Keratinocyte (primary cell): ENCODE results near the gene EZH2. TPM values are rescaled to one million over a fixed set of nuclear protein-coding genes. Genes with fewer than 3 reads are reported as not detected.

Experiments used
- DNase-seq: peaks from one replicate; pipeline ENCODE4 v3.0.0-alpha.2; 2011; ENCODE audit warnings: low read depth, missing footprints, low spot score
- FAIRE-seq: peaks from 2 replicates; lab custom pipeline; 2011; peaks lifted over from hg19 to GRCh38; lab: Jason Lieb, UNC
- H2AFZ ChIP-seq: 2 replicates; pipeline ENCODE4 v1.6.0; 2012; ENCODE audit warnings: low read length, control low read depth, inconsistent platforms; ENCODE audit not compliant: control insufficient read depth
- H3K27ac ChIP-seq: 2 replicates; pipeline ENCODE4 v1.5.1; 2011; ENCODE audit warnings: low read length; ENCODE audit not compliant: control insufficient read depth, insufficient read depth
- H3K27me3 ChIP-seq: 3 replicates; pipeline ENCODE4 v1.6.0; 2011; ENCODE audit warnings: low read length; ENCODE audit not compliant: control insufficient read depth, insufficient read depth; ENCODE audit errors: extremely low read depth
- H3K36me3 ChIP-seq, 2 experiments: 2 replicates in 1 of 2; 3 replicates in 1 of 2; pipeline ENCODE4 v1.5.1; 2011; ENCODE audit warnings: low read length in 2 of 2, mild to moderate bottlenecking in 1 of 2; ENCODE audit not compliant: control insufficient read depth in 2 of 2, insufficient read depth in 2 of 2; ENCODE audit errors: extremely low read depth in 1 of 2
- H3K4me1 ChIP-seq: 3 replicates; pipeline ENCODE4 v1.5.1; 2011; ENCODE audit warnings: low read length; ENCODE audit not compliant: control insufficient read depth, insufficient read depth; ENCODE audit errors: extremely low read depth
- H3K4me2 ChIP-seq: 3 replicates; pipeline ENCODE4 v1.6.0; 2011; ENCODE audit warnings: low read depth, low read length; ENCODE audit not compliant: control insufficient read depth, insufficient read depth; ENCODE audit errors: extremely low read depth
- H3K4me3 ChIP-seq, 3 experiments: fragments of 200-600 bp in 1 of 3; sonication (generic) in 1 of 3; 2 replicates in 2 of 3; 3 replicates in 1 of 3; pipeline ENCODE4 v1.5.1; 2011 to 2016; ENCODE audit warnings: low read length in 3 of 3, mild to moderate bottlenecking in 3 of 3, control low read depth in 2 of 3, inconsistent platforms in 1 of 3, low read depth in 1 of 3, mixed read lengths in 1 of 3, mixed run types in 1 of 3, moderate library complexity in 1 of 3; ENCODE audit not compliant: control insufficient read depth in 2 of 3, insufficient read depth in 2 of 3; ENCODE audit errors: extremely low read depth in 1 of 3
- H3K79me2 ChIP-seq: 2 replicates; pipeline ENCODE4 v1.6.0; 2012; ENCODE audit warnings: low read length; ENCODE audit not compliant: control insufficient read depth, insufficient read depth
- H3K9ac ChIP-seq: 3 replicates; pipeline ENCODE4 v1.6.0; 2011; ENCODE audit warnings: low read length; ENCODE audit not compliant: control insufficient read depth, insufficient read depth; ENCODE audit errors: extremely low read depth
- H3K9me1 ChIP-seq: 3 replicates; pipeline ENCODE4 v1.6.0; 2011; ENCODE audit warnings: low read length; ENCODE audit not compliant: control insufficient read depth, insufficient read depth; ENCODE audit errors: extremely low read depth
- H3K9me3 ChIP-seq: 2 replicates; pipeline ENCODE4 v1.5.1; 2012; ENCODE audit warnings: low read depth, low read length; ENCODE audit not compliant: control insufficient read depth
- H4K20me1 ChIP-seq: 3 replicates; pipeline ENCODE4 v1.6.0; 2011; ENCODE audit warnings: low read length; ENCODE audit not compliant: control insufficient read depth, insufficient read depth; ENCODE audit errors: extremely low read depth
- EZH2 ChIP-seq: IDR thresholded peaks from one replicate; pipeline ENCODE4 v1.6.1; 2012; ENCODE audit warnings: inconsistent platforms, mild to moderate bottlenecking, low read length, moderate library complexity
- dilution Hi-C: fragments of 300-500 bp; cut with MboI; formaldehyde crosslinking; loops from one replicate; pipeline ENCODE4 v1.7.0; 2020; ENCODE audit warnings: low sequenced_read_pairs; ENCODE audit not compliant: extremely low pct_ligation_motif_present
- polyA plus RNA-seq, 5 experiments: library from polyadenylated mRNA; depleted of rRNA in 3 of 5; stranded (reverse) in 3 of 5; stranded (forward) in 1 of 5; unstranded in 1 of 5; fragments of >200 nt; gene quantifications; 1 replicate in 1 of 5; 2 replicates in 3 of 5; 3 replicates in 1 of 5; pipeline versions ENCODE4 v1.2.1 to v1.2.3, GENCODE V29; 2011 to 2012; ENCODE audit warnings: missing spikeins in 2 of 5, low read depth in 1 of 5, low replicate concordance in 1 of 5
- TF ChIP-seq, protein P1 (sequence below), 3 experiments: IDR thresholded peaks in 1 of 3; conservative IDR thresholded peaks in 1 of 3; optimal IDR thresholded peaks in 1 of 3; 2 replicates in 2 of 3; 3 replicates in 1 of 3; pipeline versions ENCODE3 to v1.5.1; 2011; ENCODE audit warnings: low read length in 3 of 3, mild to moderate bottlenecking in 3 of 3, moderate library complexity in 2 of 3, control low read depth in 1 of 3, inconsistent platforms in 1 of 3; ENCODE audit not compliant: insufficient read depth in 2 of 3; ENCODE audit errors: extremely low read depth in 1 of 3

EZH2 gene
- polyA plus RNA-seq, 1 donor (not counting 4 experiments of a cell fraction or from before 2014, with no cell fraction given): 16.0 TPM

GRCh38 chr7:148882192-148882591, 1.9 kb downstream of the EZH2 start:
- FAIRE-seq (no peak), DNase-seq (no peak)
- Histone ChIP-seq H3K36me3 (no peaks in the 10 kb centered on the region), H3K9me1 (no peaks in the 10 kb centered on the region), H3K4me3 (peak overlapping the region in 1 of 3 experiments; percentile 96), H3K79me2 (peaks cover 59% of the 10 kb centered on the region), H2AFZ (no peak overlapping the region), H3K9me3 (no peaks in the 10 kb centered on the region), H3K9ac (peak overlapping the region; percentile 81), H4K20me1 (peaks cover 2% of the 10 kb centered on the region), H3K27ac (peak overlapping the region; percentile 13), H3K4me1 (peaks cover 10% of the 10 kb centered on the region), H3K4me2 (peak overlapping the region; percentile 95), H3K27me3 (no peaks in the 10 kb centered on the region)
- dilution Hi-C loops: no loop called here
- TF ChIP-seq EZH2: no peak
- TF ChIP-seq, protein P1, sequence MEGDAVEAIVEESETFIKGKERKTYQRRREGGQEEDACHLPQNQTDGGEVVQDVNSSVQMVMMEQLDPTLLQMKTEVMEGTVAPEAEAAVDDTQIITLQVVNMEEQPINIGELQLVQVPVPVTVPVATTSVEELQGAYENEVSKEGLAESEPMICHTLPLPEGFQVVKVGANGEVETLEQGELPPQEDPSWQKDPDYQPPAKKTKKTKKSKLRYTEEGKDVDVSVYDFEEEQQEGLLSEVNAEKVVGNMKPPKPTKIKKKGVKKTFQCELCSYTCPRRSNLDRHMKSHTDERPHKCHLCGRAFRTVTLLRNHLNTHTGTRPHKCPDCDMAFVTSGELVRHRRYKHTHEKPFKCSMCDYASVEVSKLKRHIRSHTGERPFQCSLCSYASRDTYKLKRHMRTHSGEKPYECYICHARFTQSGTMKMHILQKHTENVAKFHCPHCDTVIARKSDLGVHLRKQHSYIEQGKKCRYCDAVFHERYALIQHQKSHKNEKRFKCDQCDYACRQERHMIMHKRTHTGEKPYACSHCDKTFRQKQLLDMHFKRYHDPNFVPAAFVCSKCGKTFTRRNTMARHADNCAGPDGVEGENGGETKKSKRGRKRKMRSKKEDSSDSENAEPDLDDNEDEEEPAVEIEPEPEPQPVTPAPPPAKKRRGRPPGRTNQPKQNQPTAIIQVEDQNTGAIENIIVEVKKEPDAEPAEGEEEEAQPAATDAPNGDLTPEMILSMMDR (optimal IDR thresholded peaks at IDR 0.05 in 1 of 3, IDR thresholded peaks at IDR 0.05 in 1 of 3, conservative IDR thresholded peaks at IDR 0.05 in 1 of 3; ENCODE audit: extremely low read depth in 1 of 3, insufficient read depth in 2 of 3, low read length in 3 of 3): no peak

DNA sequence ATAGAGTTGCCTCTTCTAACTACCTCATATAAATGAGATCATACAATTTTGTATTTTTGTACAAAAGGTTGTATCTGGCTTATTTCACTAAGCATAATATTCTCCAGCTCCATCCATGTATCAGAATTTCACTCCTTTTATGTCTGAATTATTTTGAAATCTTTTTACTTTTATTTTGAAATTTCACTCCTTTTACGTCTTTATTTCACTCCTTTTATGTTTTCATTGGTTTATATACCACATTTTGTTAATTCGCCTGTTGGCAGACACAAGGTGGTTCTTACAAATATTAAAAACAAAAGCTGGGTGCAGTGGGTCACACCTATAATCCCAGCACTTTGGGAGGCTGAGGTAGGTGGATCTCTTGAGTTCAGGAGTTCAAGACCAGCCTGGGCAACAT, 5.8 kb downstream of the EZH2 start:
- FAIRE-seq (no peak), DNase-seq (no peak)
- no peaks in the 10 kb centered on the region for H3K27me3 ChIP-seq
- peaks cover 85% of the 10 kb centered on the region for H3K79me2 ChIP-seq
- no peaks in the 10 kb centered on the region for H3K36me3 ChIP-seq
- H3K27ac ChIP-seq: no peak overlapping the region
- dilution Hi-C loops: no loop called here
- H3K4me1 ChIP-seq: peaks cover 10% of the 10 kb centered on the region
- H3K9ac ChIP-seq: no peak overlapping the region
- no peak overlapping the region for H2AFZ ChIP-seq
- H3K4me3 ChIP-seq: no peak overlapping the region
- TF ChIP-seq EZH2: no peak
- TF ChIP-seq, protein P1 (optimal IDR thresholded peaks at IDR 0.05 in 1 of 3, IDR thresholded peaks at IDR 0.05 in 1 of 3, conservative IDR thresholded peaks at IDR 0.05 in 1 of 3; ENCODE audit: extremely low read depth in 1 of 3, insufficient read depth in 2 of 3, low read length in 3 of 3): no peak
- H3K9me3 ChIP-seq: no peaks in the 10 kb centered on the region
- no peaks in the 10 kb centered on the region for H3K9me1 ChIP-seq
- H4K20me1 ChIP-seq: peaks cover 2% of the 10 kb centered on the region
- H3K4me2 ChIP-seq: no peak overlapping the region
